GM18502 (cell line): ENCODE results near the gene DIABLO.
"Not testable (repeated sequence)": the region's sequence is repeated elsewhere in the genome, so short reads cannot be mapped to it uniquely, and the experiment has no call there.

Experiments used
- ATAC-seq: cut with Tn5 transposase; IDR thresholded peaks from one replicate; pipeline ENCODE4 v1.9.1; 2021; ENCODE audit warnings: mild to moderate bottlenecking; ENCODE audit not compliant: unreplicated experiment, poor library complexity

DIABLO gene

DNA sequence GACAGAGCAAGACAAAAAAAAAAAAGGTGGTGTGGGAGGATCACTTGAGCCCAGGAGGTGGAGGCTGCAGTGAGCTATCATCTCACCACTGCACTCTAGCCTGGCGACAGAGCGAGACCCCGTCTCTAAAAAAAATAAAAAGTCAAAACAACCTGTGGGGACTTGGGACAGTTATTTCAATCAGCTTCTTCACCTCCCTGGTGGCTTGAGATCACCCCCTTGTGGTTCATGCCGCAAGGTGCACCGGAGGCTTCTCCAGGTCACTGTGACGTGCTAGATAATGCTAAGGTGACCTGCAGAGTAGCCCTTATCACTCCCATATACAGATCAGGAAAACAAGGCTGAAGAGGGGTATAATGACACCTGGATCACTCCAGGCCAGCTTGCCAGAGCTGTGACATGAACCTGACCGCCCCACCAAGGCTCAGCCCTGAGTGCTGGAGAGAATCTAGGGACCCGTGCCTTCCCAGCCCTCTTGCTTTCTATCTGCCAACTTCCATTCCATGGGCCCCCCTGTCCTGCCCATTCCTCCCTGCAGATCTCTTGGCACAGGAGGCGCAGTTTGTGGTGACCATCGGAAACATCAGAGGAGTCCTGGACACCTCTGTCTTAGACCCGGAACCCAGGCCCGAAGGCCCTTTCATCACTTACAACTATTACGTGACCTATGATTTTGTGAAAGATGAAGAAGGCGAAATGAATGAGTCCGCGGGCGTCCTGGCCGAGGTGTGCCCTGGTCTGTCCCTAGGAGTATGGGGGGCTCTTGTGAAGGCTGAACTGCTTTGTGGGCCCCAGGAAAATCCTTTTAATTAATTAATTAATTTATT lies 34.8 kb downstream of the DIABLO start:
- peak; percentile 38 for ATAC-seq

DNA sequence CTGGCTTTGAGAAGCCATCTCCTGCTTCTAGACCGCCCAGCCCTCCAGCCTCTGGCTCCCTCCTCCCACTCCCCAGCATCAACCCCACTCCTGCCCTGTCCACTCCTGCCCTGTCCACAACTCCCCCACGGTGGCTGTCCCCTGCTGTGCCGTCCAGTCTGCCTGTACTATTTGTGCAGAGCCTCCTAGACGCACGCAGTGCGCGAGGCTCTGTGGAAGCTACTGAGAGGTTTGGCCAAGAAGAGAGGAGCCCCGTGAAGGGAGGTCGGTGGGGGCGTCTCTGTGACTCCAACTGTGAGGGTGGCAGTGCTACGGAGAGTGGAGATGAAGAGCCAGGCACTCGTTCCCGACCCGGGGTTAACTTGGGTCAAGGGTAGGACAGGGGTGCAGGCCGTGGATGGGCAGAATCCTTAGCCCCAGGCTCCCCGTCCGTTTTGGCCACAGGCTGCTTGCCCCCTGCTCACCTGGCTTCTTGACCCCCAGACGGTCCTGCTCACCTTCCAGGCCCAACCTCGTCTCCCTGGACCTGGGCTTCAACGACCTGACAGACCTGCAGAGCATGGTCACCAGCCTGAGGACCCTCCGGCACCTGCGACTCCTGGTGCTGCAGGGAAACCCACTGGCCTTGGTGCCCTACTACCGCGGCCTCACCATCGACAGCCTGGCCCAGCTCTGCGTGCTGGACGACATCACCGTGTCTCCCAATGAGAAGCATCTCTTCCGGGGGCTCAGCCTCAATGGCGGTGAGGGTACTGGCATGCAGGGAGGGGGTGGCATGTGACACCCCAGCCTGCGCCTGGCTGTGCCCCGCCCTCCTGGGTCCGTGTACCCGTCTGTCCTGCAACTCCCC lies 36.0 kb downstream of the DIABLO start:
- ATAC-seq, result no peak

DNA sequence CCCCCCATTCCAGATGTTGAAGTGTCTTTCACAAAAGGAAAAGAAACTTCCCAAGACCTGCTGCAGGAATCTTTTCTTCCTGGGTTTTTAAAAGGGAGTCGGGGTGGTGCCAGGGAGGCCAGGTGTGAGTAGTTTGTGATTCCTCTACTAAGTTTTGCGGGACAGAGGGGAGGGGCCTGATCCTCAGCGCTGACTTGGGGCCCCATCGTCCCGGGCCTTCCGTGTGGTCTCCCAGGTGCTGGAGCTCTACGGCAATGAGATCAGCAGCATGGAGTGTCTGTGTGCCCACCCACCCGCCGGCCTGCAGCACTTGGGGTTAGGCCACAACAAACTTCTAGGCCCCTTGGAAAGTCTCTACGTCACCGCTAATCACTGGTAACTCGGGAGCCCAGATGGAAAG lies 38.4 kb downstream of the DIABLO start:
- ATAC-seq, result no peak

DNA sequence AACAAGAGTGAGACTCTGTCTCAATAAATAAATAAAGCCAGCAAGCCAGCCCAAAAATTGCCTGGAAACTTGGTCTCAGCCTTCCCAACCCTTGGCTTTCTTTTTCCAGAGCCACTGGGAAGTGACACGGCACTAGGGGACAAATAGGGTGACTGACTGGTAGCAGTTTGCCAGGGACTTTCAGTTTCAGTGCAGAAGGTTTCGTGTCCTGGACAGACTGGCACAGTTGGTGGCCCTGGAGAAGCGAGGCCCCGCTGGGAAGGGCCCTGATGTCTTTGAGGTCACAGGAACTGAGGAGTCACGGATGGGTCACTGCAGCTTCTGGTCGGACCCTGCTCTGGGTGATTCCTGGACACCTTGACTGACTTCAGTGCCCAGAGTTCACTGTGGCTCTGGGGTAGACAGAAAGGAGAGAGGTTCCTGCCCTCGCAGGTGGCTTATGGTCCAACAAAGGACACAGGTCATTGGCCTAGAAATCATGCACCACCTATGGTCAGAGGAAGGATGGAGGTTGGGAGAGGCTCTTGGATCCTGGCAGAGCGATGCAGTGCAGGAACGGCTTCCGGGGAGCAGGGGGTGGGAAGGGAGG lies 40.3 kb downstream of the DIABLO start:
- no peak for ATAC-seq

DNA sequence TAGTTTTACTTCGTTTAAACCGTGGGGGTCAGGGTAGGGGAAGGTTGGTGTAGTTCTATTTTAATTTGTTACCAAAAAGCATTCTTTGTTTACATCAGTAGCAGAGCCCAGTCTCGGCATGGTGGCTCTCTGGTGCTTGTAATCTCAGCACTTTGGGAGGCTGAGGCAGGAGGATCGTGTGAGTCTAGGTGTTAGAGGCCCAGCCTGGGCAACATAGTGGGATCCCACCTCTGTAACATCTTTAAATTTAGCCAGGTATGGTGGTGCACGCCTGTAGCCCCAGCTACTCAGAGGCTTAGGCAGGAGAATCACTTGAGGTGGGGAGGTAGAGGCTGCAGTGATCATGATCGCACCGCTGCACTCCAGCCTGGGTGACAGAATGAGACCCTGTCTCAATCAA lies 40.8 kb downstream of the DIABLO start:
- ATAC-seq, result no peak

DNA sequence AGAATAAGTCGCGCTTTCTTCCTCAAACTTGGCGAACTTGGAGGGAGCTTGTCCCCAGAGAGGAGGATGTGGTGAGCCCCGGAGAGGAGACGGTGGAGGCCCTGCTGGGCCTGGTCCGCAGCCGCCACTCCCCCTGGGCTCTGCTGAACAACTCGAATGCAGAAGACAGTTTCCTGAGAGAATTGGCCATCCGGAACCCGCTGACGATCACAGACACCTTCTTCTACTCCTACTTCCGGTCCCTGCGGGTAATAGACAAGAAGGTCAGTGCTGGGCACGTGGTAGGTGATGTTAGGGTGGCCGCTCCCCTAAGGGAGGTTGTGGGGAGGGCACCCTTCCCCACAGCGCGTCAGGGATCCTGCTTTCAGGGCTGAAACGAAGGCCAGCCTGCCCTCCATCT lies 41.3 kb downstream of the DIABLO start:
- ATAC-seq, result no peak

DNA sequence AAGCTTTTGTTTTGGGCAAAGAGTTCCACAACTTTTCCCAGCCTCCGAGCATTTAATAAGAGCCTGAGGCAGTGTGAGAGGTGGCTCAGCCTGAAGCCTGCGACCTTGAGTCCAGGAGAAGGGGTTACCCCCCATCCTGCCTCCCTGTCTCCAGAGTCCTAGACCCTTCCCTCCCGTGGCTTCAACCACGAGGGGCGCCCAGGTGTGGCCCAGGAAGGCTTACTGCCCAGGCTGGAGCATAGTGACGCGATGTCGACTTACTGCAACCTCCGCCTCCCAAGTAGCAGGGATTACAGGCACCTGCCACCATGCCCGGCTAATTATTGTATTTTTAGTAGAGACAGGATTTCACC lies 42.3 kb downstream of the DIABLO start:
- ATAC-seq, result no peak

DNA sequence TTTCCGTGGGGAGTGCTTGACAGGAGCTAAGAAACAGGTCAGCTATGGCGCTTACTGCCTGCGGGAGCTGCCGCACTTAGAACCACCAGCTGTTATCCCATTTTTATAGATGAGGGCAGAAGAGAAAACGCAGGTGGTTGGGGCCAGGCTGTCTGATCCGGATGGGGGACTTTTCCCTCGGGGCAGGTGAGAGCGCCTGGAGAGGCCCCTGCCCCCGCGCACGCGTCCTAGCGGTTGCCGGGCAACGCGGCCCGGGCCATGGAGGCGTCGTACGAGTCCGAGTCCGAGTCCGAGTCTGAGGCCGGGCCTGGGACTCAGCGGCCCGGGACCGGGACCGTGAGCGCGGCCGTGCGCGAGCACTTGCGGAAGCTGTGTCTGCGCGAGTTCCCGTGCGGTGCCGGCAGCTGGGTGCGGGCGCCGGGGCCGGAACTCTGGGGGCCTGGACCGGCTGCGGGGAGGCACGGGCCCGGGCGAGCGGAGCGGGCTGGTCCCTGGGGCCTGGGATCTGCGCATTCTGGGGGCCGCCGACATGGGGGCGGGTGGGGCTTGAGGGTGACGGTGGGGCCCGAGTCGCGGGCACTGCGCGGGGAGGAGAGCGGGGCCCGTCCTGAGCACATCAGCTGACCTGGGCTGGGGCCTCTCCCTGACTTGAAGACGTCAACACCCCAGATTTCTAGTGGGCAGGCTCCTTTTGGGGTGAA lies 42.8 kb downstream of the DIABLO start, which contains the start of gene LRRC43:
LRRC43 (plus strand) TSS at position 237 of the 701 bp plus-strand sequence; CDS start at position 259, 22 bp downstream.
- no peak for ATAC-seq

DNA sequence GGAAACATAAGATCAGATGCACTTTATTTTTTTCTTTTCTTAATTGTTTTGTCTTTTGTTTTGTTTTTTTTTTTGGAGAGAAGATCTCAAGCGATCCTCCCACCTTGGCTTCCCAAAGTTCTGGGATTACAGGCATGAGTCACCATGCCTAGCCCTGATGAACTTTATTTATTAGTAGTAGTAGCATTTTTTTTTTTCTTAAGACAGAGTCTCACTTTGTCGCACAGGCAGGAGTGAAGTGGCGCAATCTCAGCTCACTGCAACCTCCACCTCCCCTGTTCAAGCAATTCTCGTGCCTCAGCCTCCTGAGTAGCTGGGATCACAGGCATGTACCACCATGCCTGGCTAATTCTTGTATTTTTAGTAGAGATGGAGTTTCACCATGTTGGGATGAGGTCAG lies 49.4 kb downstream of the DIABLO start:
- not testable (repeated sequence) for ATAC-seq

DNA sequence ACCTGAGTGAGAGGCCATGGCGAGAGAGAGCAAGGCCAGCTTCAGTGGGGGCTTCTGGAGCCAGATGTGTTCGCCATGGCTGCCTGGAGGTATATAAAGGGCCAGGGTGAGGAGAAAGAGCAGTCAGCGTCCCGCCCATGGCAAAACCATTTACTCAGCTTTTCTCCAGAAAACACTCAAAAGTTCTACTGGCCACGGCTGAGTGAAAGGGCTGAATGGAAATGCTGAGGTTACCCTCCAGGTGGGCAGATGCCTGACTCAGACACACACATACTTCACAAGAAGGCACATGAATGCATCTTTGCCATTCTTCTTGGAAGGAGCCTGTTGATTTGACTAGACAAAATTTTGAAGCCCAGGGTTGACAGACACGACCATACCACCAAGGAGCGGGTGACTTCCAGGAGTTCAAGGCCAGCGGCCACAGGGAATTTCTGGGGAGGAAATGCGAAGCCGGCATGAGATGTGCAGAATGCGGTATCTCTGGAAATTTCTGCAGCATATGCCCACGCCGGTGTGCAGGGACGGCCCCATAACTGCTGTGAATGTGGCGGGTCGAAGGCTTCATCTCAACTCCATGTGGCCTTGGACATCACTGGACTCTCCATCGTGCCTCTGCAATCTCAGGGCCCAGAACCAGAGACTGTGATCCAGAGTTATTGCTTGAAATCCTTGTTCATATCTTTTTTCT lies 51.6 kb downstream of the DIABLO start, which contains the start of gene IL31:
IL31 (minus strand) TSS at position 67 of the 691 bp plus-strand sequence; CDS start at position 18, 49 bp downstream.
- ATAC-seq, result no peak

DNA sequence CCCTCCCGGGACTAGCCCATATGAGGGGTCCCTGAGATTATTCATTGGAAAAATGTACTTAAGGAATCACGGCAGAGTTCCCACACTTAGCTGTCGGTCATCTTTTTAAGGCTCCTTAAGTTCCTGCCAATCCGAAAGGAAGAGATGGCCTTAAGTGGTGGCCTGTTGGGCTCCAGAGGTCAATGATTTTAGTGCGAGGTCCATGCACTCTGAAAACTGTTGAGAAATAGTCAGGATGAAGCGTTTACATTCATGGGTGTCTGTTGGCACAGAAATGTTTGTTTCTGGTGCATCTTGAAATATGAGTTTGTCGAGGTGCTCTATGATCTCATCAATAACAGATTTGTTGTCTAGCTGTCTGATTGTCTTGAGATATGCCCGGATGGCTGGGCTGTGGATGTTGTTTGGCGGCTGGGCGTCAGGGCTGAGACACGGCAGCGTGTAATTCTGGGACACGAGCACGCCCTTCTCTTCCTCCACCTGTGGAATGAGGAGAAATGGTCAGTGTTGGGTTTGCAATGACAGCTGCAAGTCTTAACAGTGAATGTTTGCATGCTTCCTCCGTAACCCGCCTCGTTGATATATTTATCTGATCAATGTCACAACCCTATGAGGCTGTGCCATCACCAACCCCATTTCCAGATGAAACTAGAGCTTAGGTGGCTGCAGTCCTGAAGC lies 53.5 kb downstream of the DIABLO start:
- ATAC-seq, result no peak

DNA sequence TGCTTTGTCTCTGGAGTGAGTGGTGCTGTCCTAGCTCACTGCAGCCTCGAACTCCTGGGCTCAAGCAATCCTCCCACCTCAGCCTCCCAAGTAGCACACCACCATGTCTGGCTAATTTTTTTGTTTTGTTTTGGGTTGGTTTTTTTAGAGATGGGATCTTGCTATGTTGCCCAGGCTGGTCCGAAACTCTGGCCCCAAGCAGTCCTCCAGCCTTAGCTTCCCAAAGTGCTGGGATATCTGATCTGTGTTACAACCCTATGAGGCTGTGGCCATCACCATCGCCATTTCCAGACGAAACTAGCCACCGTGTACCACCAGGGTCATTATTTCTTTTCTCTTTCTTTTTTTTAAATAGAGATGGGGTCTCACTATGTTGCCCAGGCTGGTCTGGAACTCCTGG lies 54.5 kb downstream of the DIABLO start:
- no peak for ATAC-seq

DNA sequence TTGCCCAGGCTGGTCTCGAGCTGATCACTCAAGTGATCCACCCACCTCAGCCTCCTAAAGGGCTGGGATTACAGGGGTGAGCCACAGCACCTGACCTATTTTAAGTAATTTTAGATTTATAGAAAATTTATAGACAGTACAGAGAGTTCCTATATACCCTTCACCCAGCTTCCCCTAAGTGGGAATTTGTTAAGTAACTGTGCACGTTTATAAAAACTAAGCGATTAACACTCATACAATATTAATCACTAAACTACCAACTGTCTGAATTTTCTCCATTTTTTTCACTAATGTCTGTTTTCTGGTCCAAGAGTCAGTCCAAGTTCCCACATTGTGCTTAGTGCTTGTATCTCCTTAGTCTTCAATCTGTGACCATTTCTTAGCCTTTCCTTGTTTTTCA lies 57.4 kb downstream of the DIABLO start:
- ATAC-seq, result no peak

DNA sequence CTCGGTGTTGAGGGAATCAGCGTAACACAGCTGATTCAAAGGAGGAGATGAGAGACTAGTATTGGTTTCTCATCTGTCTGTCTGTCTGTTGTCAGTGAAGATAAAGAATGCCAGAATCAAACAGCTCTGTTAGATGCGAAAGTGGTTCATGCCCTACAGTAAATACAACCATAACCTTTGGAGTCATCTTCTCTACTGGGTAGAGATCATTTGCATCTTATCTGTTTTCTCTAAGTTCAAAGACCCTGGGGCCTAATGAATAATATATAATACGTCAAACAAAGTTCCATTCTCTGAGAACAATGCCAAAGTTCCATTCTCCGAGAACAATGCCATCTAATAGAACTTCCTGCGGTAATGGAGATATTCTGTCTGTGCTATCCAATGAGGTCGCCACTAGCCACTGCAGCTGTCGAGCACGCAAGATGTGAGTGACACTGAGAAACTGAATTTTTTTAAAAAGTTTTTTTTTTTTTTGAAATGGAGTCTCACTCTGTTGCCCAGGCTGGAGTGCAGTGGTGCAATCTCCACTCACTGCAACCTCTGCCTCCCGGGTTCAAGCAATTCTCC lies 58.4 kb downstream of the DIABLO start:
- no peak for ATAC-seq

DNA sequence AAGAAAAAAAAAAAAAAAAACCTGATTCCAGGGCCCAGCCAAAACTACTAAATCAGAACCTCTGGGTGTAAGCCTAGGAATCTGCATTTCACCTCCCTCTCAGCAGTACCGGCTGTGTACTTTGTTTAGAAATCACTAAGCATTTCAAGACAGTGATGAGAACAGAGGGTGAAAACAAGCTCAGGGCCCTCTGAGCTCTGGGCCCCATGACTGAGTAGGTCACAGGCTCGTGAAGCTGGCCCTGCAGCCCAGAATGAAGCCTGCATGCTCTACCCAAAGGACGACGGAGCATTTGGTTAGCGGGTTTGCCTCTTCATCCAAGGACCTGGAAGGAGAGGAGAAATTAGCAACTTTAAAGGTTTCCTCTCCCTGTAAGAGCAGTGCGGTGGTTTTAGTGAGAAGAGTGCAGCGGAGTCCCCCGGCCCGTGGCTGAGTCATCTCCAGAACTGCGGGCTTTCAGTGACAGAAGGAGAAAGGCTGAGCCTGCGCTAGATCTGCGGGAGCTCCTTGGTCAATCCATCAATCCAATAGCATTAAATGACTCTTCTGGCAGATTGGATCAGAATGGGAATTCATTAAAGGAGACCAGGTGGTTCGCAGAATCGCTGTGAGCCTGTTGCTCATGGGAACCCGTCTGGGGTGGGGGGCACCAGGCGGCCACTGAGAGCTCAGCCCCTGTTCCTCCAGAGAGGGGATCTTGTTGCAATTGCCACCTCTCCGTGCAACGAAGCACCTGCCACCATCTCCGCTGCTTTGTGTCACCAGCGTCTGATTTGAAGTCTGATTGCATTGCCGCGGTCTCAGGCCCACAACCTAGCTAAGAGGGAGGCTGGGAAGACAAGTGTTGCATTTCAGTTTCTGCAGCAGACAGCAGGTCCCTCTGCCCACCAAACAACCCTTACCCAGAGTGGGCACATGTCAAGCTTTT lies 59.2 kb downstream of the DIABLO start:
- ATAC-seq, result peak; percentile 72

DNA sequence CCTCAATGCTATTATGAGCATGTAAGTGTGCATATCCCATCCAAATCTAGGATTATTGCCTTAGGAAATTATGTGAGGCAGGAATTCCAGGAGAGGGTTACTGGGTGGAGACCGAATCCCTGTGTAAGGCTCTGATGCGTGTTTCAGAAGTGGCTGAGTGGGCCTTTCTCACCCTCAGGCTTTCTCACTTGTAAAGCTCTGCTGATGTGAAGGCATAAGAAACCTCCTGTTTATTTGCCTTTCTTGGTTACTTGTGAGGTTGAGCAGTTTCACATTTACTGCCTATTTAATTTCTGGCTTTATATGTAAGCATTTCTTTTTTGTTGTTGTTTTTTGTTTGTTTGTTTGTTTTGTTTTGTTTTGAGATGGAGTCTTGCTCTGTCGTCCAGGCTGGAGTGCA lies 62.9 kb downstream of the DIABLO start:
- no peak for ATAC-seq

DNA sequence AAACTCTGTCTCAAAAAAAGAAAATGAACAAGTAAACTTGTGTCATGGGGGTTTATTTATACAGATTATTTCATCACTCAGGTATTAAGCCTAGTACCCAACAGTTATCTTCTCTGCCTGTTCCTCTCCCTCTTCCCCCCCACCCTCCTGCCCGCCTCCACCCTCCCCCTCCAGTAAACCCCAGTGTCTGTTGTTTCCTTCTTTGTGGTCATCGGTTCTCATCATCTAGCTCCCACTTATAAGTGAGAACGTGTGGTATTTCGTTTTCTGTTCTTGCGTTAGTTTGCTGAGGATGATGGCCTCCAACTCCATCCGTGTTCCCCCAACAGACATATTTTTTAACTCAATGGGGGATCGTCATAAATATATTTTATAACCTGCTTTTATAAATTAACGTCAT lies 64.2 kb downstream of the DIABLO start:
- ATAC-seq, result no peak

DNA sequence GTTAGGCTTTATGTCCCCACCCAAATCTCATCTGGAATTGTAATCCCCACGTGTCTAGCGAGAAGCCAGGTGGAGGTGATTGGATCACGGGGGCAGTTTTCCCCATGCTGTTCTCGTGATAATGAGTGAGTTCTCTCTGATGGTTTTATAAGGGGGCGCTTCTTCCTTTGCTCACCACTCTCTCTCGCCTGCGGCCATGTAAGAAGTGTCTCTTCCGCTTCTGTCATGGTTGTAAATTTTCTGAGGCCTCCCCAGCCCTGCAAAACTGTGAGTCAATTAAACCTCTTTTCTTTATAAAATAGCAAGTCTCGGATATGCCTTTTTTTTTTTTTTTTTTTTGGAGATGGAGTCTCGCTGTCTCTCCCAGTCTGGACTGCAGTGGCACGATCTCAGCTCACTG lies 65.1 kb downstream of the DIABLO start:
- ATAC-seq, result no peak
